ENCODE data around the gene NRG2. TPM values are rescaled to one million over a fixed set of nuclear protein-coding genes. Genes with fewer than 3 reads are reported as not detected.

NRG2 gene
- total RNA-seq, 1 donor from 2014 or later: 0.81 TPM

DNA sequence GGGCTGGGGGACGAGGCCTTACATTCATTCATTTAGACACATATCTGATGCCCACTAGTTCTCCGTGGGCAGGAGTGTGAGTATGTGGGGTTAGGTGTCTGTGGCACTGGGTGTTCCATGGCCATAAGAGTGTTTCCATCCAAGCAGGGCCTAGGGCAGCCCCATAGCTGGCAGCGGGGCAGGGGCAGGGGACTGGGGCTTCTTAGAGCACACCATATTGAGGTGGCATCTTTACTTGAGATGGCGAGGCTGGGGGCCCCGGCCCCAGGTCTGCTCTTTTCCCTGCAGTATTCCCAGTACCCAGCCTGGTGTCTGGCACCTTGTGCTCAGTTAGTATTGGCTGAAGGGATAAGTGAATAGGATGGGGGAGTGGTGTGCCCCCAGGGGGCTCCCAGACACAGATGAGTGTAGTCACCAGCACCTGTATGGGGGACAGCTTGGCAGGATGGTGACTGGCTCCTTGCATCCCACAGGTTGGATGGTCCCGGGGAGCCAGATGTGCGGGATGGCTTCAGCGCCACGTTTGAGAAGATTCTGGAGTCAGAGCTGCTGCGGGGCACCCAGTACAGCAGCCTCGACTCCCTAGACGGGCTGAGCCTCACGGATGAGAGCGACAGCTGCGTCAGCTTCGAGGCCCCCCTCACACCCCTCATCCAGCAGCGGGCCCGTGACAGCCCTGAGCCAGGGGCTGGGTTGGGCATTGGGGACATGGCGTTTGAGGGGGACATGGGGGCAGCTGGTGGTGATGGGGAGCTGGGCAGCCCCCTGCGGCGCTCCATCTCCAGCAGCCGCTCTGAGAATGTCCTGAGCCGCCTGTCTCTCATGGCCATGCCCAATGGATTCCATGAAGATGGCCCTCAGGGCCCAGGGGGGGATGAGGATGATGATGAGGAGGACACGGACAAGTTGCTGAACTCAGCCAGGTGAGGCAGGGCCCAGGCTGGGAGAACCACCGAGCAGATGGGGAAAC lies 230.0 kb downstream of the NRG2 start:
- no peak overlapping the region for H3K27ac Mint-ChIP-seq (ENCODE audit: unreplicated experiment)
- peaks cover 5% of the 10 kb centered on the region for H3K9me3 Mint-ChIP-seq (ENCODE audit: unreplicated experiment)
- H3K4me3 Mint-ChIP-seq (ENCODE audit: unreplicated experiment): no peak overlapping the region
- no peak for DNase-seq
- peaks cover 5% of the 10 kb centered on the region for H3K36me3 Mint-ChIP-seq (ENCODE audit: unreplicated experiment)
- H3K4me1 Mint-ChIP-seq (ENCODE audit: low read depth, unreplicated experiment): no peaks in the 10 kb centered on the region
- TF ChIP-seq, protein P1, sequence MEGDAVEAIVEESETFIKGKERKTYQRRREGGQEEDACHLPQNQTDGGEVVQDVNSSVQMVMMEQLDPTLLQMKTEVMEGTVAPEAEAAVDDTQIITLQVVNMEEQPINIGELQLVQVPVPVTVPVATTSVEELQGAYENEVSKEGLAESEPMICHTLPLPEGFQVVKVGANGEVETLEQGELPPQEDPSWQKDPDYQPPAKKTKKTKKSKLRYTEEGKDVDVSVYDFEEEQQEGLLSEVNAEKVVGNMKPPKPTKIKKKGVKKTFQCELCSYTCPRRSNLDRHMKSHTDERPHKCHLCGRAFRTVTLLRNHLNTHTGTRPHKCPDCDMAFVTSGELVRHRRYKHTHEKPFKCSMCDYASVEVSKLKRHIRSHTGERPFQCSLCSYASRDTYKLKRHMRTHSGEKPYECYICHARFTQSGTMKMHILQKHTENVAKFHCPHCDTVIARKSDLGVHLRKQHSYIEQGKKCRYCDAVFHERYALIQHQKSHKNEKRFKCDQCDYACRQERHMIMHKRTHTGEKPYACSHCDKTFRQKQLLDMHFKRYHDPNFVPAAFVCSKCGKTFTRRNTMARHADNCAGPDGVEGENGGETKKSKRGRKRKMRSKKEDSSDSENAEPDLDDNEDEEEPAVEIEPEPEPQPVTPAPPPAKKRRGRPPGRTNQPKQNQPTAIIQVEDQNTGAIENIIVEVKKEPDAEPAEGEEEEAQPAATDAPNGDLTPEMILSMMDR (IDR thresholded peaks at IDR 0.05; ENCODE audit: partially characterized antibody, unreplicated experiment): no peak
- H3K27me3 Mint-ChIP-seq (ENCODE audit: unreplicated experiment): peaks cover 11% of the 10 kb centered on the region

DNA sequence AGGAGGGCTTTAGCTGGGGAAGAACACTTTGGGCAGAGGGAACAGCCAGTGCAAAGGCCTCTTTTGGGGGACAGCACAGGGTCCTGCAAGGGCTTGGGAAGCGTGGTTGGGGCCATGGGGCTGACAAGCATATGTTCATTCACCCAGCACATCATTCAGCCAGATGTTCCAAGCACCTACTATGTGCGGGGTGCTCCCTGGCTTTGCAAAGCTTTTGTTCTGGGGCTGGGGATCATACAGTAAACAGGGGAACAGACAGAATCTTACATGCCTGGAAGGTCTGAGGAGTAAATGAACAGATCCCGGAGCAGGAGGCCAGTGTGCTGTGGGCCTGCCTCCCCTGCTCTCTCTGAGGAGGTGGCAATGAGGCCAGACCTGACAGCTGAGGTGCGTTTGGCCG lies 230.8 kb downstream of the NRG2 start:
- Mint-ChIP-seq H3K9me3 (ENCODE audit: unreplicated experiment) (peaks cover 1% of the 10 kb centered on the region), H3K4me1 (ENCODE audit: low read depth, unreplicated experiment) (no peaks in the 10 kb centered on the region), H3K36me3 (ENCODE audit: unreplicated experiment) (peaks cover 5% of the 10 kb centered on the region), H3K27me3 (ENCODE audit: unreplicated experiment) (peaks cover 11% of the 10 kb centered on the region), H3K4me3 (ENCODE audit: unreplicated experiment) (no peak overlapping the region), H3K27ac (ENCODE audit: unreplicated experiment) (no peak overlapping the region)
- TF ChIP-seq, protein P1 (IDR thresholded peaks at IDR 0.05; ENCODE audit: partially characterized antibody, unreplicated experiment): no peak
- DNase-seq: no peak

DNA sequence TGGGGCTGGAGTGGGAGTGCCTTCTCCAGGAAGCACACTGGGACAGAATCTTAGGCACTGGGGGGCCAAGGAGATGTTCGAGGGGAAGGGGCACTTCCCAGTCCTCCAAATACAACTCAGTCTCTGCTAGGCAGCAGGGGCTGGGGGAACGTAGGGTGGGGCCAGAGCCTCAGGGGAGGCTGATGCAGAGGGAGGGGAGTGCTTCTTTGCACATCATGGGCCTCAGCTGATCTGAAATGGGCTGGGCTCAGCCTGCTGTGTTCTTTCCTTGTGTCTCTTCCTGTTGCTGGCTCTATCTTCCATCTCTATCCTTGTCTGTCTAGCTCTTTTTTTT lies 231.9 kb downstream of the NRG2 start:
- H3K4me1 Mint-ChIP-seq (ENCODE audit: low read depth, unreplicated experiment): no peaks in the 10 kb centered on the region
- no peak overlapping the region for H3K27ac Mint-ChIP-seq (ENCODE audit: unreplicated experiment)
- peaks cover 4% of the 10 kb centered on the region for H3K9me3 Mint-ChIP-seq (ENCODE audit: unreplicated experiment)
- TF ChIP-seq, protein P1 (IDR thresholded peaks at IDR 0.05; ENCODE audit: partially characterized antibody, unreplicated experiment): no peak
- H3K27me3 Mint-ChIP-seq (ENCODE audit: unreplicated experiment): peaks cover 6% of the 10 kb centered on the region
- no peaks in the 10 kb centered on the region for H3K36me3 Mint-ChIP-seq (ENCODE audit: unreplicated experiment)
- H3K4me3 Mint-ChIP-seq (ENCODE audit: unreplicated experiment): no peak overlapping the region
- no peak for DNase-seq

DNA sequence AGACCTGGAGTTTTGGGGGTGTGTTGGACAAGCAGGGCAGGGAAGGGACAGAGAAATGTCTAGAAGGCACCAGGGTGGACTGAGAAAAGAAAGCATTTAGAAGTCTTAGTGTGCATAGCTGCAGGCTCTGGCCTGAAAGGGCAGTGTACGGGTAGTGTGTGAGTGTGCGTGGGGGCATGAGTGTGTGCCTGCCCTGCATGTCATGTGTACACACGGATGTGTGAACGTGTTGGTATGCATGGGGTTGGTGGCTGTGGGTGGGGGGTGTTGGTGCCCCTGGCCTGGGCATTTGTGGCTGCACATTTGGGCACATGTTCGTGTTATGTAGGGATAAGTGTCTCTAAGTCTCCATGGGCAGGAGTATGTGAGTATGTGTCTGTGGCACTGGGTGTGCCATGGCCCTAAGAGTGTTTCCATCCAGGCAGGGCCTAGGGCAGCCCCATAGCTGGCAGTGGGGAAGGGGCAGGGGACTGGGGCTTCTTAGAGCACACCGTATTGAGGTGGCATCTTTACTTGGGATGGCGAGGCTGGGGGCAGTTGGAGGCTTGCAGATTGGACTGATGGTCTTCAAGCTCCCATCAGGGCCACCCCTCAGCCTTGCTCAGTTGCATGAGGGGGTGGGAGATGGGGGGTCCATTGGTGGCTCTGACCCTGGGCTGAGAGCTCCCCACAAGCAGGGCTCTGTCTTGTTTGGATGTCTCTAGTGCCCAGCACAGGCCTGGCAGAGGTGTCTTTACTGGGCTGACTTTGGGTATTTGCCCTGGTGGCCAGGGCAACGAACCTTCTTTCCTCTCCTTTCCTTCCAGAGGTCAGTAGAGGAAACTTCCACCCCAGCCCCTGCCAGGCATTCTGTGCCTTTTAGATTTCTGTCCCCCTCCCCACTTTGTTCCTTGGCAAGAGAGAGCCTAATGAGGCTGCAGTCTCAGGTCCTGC lies 232.5 kb downstream of the NRG2 start:
- no peak for DNase-seq
- Mint-ChIP-seq H3K4me3 (ENCODE audit: unreplicated experiment) (no peak overlapping the region), H3K9me3 (ENCODE audit: unreplicated experiment) (peaks cover 4% of the 10 kb centered on the region), H3K27me3 (ENCODE audit: unreplicated experiment) (peaks cover 6% of the 10 kb centered on the region), H3K36me3 (ENCODE audit: unreplicated experiment) (no peaks in the 10 kb centered on the region), H3K27ac (ENCODE audit: unreplicated experiment) (no peak overlapping the region), H3K4me1 (ENCODE audit: low read depth, unreplicated experiment) (no peaks in the 10 kb centered on the region)
- TF ChIP-seq, protein P1 (IDR thresholded peaks at IDR 0.05; ENCODE audit: partially characterized antibody, unreplicated experiment): no peak
